ENCODE results near the gene POU5F1. TPM values are rescaled to one million over a fixed set of nuclear protein-coding genes. Genes with fewer than 3 reads are reported as not detected.

Gene POU5F1
- total RNA-seq, 1 donor from 2014 or later = not detected

DNA sequence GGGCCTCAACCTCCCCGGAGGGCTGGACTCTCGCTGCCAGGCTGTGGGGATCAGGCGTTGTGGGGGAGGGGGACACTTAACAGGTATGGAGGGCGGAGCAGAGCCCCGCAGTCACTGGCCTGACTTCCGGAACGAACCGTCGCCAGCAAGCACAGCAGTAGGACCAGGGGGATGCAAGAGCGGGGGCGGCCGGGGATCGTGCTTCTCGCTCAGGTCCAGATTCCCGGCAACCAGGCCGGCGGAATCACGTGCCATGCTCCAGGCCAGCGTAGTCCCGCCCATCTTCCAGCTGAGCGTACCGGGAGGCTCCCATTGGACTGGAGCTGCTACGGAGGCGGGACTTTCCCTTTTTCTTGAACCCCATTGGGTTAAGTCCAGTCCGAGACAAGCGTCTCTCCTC, 10.0 kb upstream of the POU5F1 start:
- no peak overlapping the region for H3K4me3 Mint-ChIP-seq
- no peaks in the 10 kb centered on the region for H3K36me3 Mint-ChIP-seq (ENCODE audit: low read depth)
- no peaks in the 10 kb centered on the region for H3K9me3 Mint-ChIP-seq
- H3K27ac Mint-ChIP-seq (ENCODE audit: unreplicated experiment) = no peak overlapping the region
- H3K4me1 Mint-ChIP-seq = no peaks in the 10 kb centered on the region
- no peak for DNase-seq (ENCODE audit: low read depth, low spot score)
- TF ChIP-seq, protein P1, sequence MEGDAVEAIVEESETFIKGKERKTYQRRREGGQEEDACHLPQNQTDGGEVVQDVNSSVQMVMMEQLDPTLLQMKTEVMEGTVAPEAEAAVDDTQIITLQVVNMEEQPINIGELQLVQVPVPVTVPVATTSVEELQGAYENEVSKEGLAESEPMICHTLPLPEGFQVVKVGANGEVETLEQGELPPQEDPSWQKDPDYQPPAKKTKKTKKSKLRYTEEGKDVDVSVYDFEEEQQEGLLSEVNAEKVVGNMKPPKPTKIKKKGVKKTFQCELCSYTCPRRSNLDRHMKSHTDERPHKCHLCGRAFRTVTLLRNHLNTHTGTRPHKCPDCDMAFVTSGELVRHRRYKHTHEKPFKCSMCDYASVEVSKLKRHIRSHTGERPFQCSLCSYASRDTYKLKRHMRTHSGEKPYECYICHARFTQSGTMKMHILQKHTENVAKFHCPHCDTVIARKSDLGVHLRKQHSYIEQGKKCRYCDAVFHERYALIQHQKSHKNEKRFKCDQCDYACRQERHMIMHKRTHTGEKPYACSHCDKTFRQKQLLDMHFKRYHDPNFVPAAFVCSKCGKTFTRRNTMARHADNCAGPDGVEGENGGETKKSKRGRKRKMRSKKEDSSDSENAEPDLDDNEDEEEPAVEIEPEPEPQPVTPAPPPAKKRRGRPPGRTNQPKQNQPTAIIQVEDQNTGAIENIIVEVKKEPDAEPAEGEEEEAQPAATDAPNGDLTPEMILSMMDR (conservative IDR thresholded peaks at IDR 0.05) = no peak
- H3K27me3 Mint-ChIP-seq (ENCODE audit: low read depth) = no peaks in the 10 kb centered on the region

DNA sequence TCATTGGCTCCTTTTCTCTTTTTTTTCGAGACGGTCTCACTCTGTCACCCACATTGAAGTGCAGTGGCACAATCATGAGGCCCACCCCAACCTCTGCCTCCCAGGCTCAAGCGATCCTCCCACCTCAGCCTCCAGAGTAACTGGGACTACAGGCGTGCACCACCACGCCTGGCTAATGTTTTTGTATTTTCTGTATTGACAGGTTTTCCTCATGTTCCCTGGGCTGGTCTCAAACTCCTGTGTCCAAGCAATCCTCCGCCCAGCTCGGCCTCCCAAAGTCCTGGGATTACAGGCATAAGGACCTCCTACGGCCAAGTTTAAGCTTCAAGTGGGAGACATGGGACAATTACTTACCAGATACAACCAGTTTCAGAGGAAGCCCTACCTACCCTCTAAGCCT, 9.4 kb upstream of the POU5F1 start:
- H3K36me3 Mint-ChIP-seq (ENCODE audit: low read depth) = no peaks in the 10 kb centered on the region
- DNase-seq (ENCODE audit: low read depth, low spot score) = no peak
- TF ChIP-seq, protein P1 (conservative IDR thresholded peaks at IDR 0.05) = no peak
- H3K27ac Mint-ChIP-seq (ENCODE audit: unreplicated experiment) = no peak overlapping the region
- no peaks in the 10 kb centered on the region for H3K4me1 Mint-ChIP-seq
- no peaks in the 10 kb centered on the region for H3K9me3 Mint-ChIP-seq
- H3K4me3 Mint-ChIP-seq = no peak overlapping the region
- H3K27me3 Mint-ChIP-seq (ENCODE audit: low read depth) = no peaks in the 10 kb centered on the region

DNA sequence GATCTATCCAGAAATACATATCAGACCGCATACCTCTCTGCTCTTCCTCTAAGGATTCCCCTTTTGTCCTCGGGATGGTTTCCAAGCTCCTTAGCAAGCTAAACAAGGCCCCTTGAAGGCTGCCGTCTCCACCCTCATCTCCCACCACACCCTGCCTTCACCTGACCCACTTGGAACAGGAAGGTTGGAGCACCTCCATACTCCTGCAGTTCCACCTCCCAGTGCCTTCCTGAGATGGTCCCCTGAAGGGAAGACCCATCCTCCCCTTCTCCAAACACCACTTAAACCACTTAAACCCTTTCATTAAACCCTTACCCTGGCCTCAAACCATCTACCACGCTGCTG, 8.5 kb upstream of the POU5F1 start:
- no peak for DNase-seq (ENCODE audit: low read depth, low spot score)
- H3K36me3 Mint-ChIP-seq (ENCODE audit: low read depth) = no peaks in the 10 kb centered on the region
- TF ChIP-seq, protein P1 (conservative IDR thresholded peaks at IDR 0.05) = no peak
- no peaks in the 10 kb centered on the region for H3K9me3 Mint-ChIP-seq
- no peak overlapping the region for H3K4me3 Mint-ChIP-seq
- no peaks in the 10 kb centered on the region for H3K4me1 Mint-ChIP-seq
- H3K27me3 Mint-ChIP-seq (ENCODE audit: low read depth) = no peaks in the 10 kb centered on the region
- H3K27ac Mint-ChIP-seq (ENCODE audit: unreplicated experiment) = no peak overlapping the region

DNA sequence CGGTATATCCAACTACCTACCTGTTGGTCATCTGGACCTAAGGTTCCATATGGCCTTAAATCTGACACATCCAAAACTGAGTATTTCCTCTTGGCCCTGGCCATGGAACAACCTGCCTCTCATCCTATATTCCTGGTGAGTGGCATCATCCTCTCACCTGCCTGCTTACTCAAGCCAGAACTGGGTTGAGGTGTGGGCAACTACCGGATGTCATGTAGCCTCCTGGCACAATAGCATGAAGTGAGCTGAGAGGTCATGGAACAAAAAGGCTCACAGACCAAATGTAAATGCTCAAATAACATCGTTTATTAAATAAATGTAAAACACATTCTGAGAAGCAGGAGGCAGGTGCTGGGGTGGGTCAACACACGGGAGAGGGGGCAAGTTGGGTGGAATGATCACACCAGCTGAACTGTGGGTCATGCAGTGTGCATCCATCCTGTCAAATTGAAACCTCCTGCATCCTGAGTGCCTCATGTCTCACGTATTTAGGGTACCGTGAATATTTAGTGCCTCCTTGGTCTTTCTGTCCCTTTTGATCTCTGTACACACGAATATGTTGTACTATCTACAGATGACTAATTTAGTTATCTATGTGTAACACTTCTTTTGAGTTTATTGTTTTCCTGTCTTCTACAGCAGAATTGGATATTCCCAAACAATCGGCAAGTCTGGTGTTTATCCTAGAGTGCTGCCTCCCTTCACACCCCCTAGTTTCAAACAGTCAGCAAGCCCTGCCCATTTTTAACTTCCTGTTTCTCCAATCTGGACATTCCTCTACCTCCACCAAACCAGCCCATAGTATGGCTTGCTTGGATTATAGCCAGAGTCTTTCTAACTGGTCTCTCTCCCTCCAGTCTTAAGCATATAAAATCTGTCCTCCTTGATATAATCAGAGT, 7.9 kb upstream of the POU5F1 start:
- H3K4me1 Mint-ChIP-seq = no peaks in the 10 kb centered on the region
- H3K36me3 Mint-ChIP-seq (ENCODE audit: low read depth) = no peaks in the 10 kb centered on the region
- TF ChIP-seq, protein P1 (conservative IDR thresholded peaks at IDR 0.05) = no peak
- H3K4me3 Mint-ChIP-seq = no peak overlapping the region
- no peak for DNase-seq (ENCODE audit: low read depth, low spot score)
- no peaks in the 10 kb centered on the region for H3K27me3 Mint-ChIP-seq (ENCODE audit: low read depth)
- H3K27ac Mint-ChIP-seq (ENCODE audit: unreplicated experiment) = no peak overlapping the region
- no peaks in the 10 kb centered on the region for H3K9me3 Mint-ChIP-seq

DNA sequence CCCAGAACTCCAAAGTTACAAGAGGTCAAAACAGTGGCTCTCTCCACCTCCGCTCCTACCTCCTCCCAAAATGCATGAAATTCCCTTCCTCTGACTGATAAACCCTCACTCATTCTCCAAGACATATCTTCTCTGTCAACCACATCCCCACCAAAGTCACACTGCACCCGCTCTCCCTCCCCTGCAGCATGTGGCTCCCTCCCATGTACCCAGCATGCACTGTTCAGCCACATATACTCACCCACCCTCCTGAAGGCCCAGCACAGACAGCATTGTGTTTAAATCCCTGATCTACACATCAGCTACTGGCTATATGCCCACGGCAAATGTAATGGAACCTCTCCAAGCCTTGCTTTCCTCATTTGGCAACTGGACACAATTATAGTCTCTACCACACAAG, 5.5 kb upstream of the POU5F1 start:
- H3K27me3 Mint-ChIP-seq (ENCODE audit: low read depth) = peaks cover 4% of the 10 kb centered on the region

More for the DNA sequence above, 5.5 kb upstream of the POU5F1 start:
- Mint-ChIP-seq H3K36me3 (ENCODE audit: low read depth) (no peaks in the 10 kb centered on the region), H3K27ac (ENCODE audit: unreplicated experiment) (no peak overlapping the region), H3K4me1 (peaks cover 10% of the 10 kb centered on the region), H3K9me3 (no peaks in the 10 kb centered on the region), H3K4me3 (no peak overlapping the region)
- TF ChIP-seq, protein P1 (conservative IDR thresholded peaks at IDR 0.05) = no peak
- no peak for DNase-seq (ENCODE audit: low read depth, low spot score)

Measured in neural crest cell (in vitro differentiated cells).